Esophagus muscularis mucosa (tissue), 2 donors: Measurements from ENCODE around the gene MCOLN2.

ENCODE experiments used
- EP300 ChIP-seq: sonication (generic); formaldehyde crosslinking; IDR thresholded peaks from one replicate; pipeline ENCODE4 v1.6.1; 2017; ENCODE audit warnings: antibody characterized with exemption
- POLR2A ChIP-seq: fragments of 450-650 bp; IDR thresholded peaks from one replicate; pipeline ENCODE4 v1.6.1; 2017; ENCODE audit warnings: antibody characterized with exemption, moderate library complexity, mild to moderate bottlenecking, low read depth

- TF ChIP-seq EP300 (no peak), POLR2A (no peak)
These were observed 24.4 kb downstream of the MCOLN2 start for GRCh38 chr1:84972377-84972987.
